Measurements from ENCODE around the gene PTF1A. TPM values are rescaled to one million over a fixed set of nuclear protein-coding genes. Genes with fewer than 3 reads are reported as not detected.

Gene PTF1A
- polyA plus RNA-seq, 1 of the 3 experiments (the other 2 are of a cell fraction): not detected

Small RNA genes lying within 50 kb of the gene (small RNA-seq; reads per million reads assigned to genes)
- gene RF00561: 0 reads per million in 7 experiments

Other genes with a start within 250 kb of the PTF1A start
- gene MSRB2, start 96.7 kb upstream of the PTF1A start, polyA plus RNA-seq (2012; rRNA removed): 42.3 and 44.0 TPM in 2 replicates
- 0.97 and 1.1 TPM in 2 replicates for gene C10orf67, start 152.5 kb downstream of the PTF1A start, polyA plus RNA-seq (2012; rRNA removed)
- gene OTUD1, start 246.8 kb downstream of the PTF1A start, polyA plus RNA-seq (2012; rRNA removed): 5.8 and 8.5 TPM in 2 replicates